GM12801 (cell line): ENCODE data around the gene PRRC2A.

Experiments
- CTCF ChIP-seq: IDR thresholded peaks from one replicate; pipeline ENCODE4 v1.5.1; 2011; ENCODE audit warnings: control low read depth; ENCODE audit not compliant: insufficient read length; ENCODE audit errors: extremely low read depth

The PRRC2A gene

GRCh38 chr6:31588871-31589650 lies 31.5 kb upstream of the PRRC2A start:
- TF ChIP-seq CTCF, result no peak

- TF ChIP-seq CTCF, result no peak
These were observed 28.1 kb upstream of the PRRC2A start for GRCh38 chr6:31592396-31592771.

- TF ChIP-seq CTCF, result no peak
These were observed 23.5 kb upstream of the PRRC2A start for GRCh38 chr6:31597006-31597405.

GRCh38 chr6:31607317-31607716 lies 13.2 kb upstream of the PRRC2A start:
- TF ChIP-seq CTCF, result no peak

GRCh38 chr6:31609519-31610406 lies 10.8 kb upstream of the PRRC2A start:
- no peak for TF ChIP-seq CTCF

- no peak for TF ChIP-seq CTCF
These were observed 9.5 kb upstream of the PRRC2A start for GRCh38 chr6:31610968-31611367.

GRCh38 chr6:31614075-31614619 lies 6.4 kb upstream of the PRRC2A start:
- TF ChIP-seq CTCF, result no peak
